ENCODE measurements around the gene ADGRG1.
A peak's percentile ranks its signal among the peaks of the same experiment; 100 is the strongest.

The ADGRG1 gene

GRCh38 chr16:57606847-57607501 is 21.5 kb upstream of the ADGRG1 start:
- DNase-seq: no peak

- no peak for DNase-seq
These were observed 20.6 kb upstream of the ADGRG1 start for GRCh38 chr16:57607676-57608461.

- DNase-seq: no peak
These were observed 19.8 kb upstream of the ADGRG1 start for GRCh38 chr16:57608462-57609113.

GRCh38 chr16:57609541-57610401 is 18.7 kb upstream of the ADGRG1 start:
- peak; percentile 40 for DNase-seq

GRCh38 chr16:57610611-57611010 is 17.8 kb upstream of the ADGRG1 start:
- DNase-seq: no peak

- DNase-seq: no peak
These were observed 17.2 kb upstream of the ADGRG1 start for GRCh38 chr16:57611181-57611580.

GRCh38 chr16:57611706-57612105 is 16.7 kb upstream of the ADGRG1 start:
- no peak for DNase-seq

- no peak for DNase-seq
These were observed 15.9 kb upstream of the ADGRG1 start for GRCh38 chr16:57612494-57612893.

GRCh38 chr16:57613514-57613913 is 14.9 kb upstream of the ADGRG1 start:
- no peak for DNase-seq

- DNase-seq: no peak
These were observed 13.9 kb upstream of the ADGRG1 start for GRCh38 chr16:57614536-57614935.

GRCh38 chr16:57614944-57615343 is 13.5 kb upstream of the ADGRG1 start:
- DNase-seq: no peak

GRCh38 chr16:57615813-57616212 is 12.6 kb upstream of the ADGRG1 start:
- no peak for DNase-seq

- DNase-seq: no peak
These were observed 12.2 kb upstream of the ADGRG1 start for GRCh38 chr16:57616241-57616640.

- no peak for DNase-seq
These were observed 11.6 kb upstream of the ADGRG1 start for GRCh38 chr16:57616876-57617275.

GRCh38 chr16:57617604-57618111 is 10.8 kb upstream of the ADGRG1 start:
- DNase-seq: no peak

GRCh38 chr16:57618296-57619132 is 9.9 kb upstream of the ADGRG1 start:
- no peak for DNase-seq

GRCh38 chr16:57619133-57619605 is 9.3 kb upstream of the ADGRG1 start:
- no peak for DNase-seq

- peak; percentile 79 for DNase-seq
These were observed 8.7 kb upstream of the ADGRG1 start for GRCh38 chr16:57619606-57620334.

GRCh38 chr16:57620335-57621231 is 7.8 kb upstream of the ADGRG1 start:
- DNase-seq: peak; percentile 7

Measured in NCI-H1105 treated with DMSO at 0.1 percent for 48 hours (cell line).